Liver (tissue), 3 donors: Measurements from ENCODE around the gene MANBA.
"Not testable (repeated sequence)": the region's sequence is repeated elsewhere in the genome, so short reads cannot be mapped to it uniquely, and the experiment has no call there.

Experiments
- CTCF ChIP-seq: fragments of 150-350 bp; IDR thresholded peaks from 2 replicates; pipeline ENCODE4 v1.5.1; 2017; ENCODE audit warnings: improper control_type of control experiment, low read depth, low read length; ENCODE audit not compliant: missing input control
- RAD21 ChIP-seq, 2 donors: IDR thresholded peaks; 2 replicates each; pipeline ENCODE4 v1.6.1; 2016; ENCODE audit warnings: antibody characterized with exemption in 2 of 2, mild to moderate bottlenecking in 2 of 2
- RXRA ChIP-seq, 2 donors: IDR thresholded peaks; 2 replicates each; pipeline ENCODE4 v1.6.1; 2017 to 2018; ENCODE audit warnings: antibody characterized with exemption in 2 of 2, mild to moderate bottlenecking in 1 of 2
- TAF1 ChIP-seq: conservative IDR thresholded peaks from 2 replicates; pipeline ENCODE4 v1.6.1; 2016; ENCODE audit warnings: antibody characterized with exemption, mild to moderate bottlenecking
- donor health status: healthy.
- donor health status: healthy.

- not testable (repeated sequence) for TF ChIP-seq RAD21 (IDR thresholded peaks at IDR 0.05); CTCF; RXRA (IDR thresholded peaks at IDR 0.05); TAF1
These were observed 17.4 kb downstream of the MANBA start for GRCh38 chr4:102743352-102743751.
